Neuronal stem cell (in vitro differentiated cells): Measurements from ENCODE around the gene PIR.

Experiments used
- DNase-seq: peaks from one replicate; pipeline ENCODE4 v3.0.0-alpha.2; 2013; ENCODE audit warnings: low spot score
- H2AFZ ChIP-seq: one replicate; pipeline ENCODE4 v1.6.1; 2013; ENCODE audit warnings: mild to moderate bottlenecking, low read length, inconsistent platforms
- H2AK5ac ChIP-seq: 2 replicates; pipeline ENCODE4 v1.6.1; 2013; ENCODE audit warnings: low read depth, mild to moderate bottlenecking, inconsistent platforms, low read length, moderate library complexity, mixed read lengths
- H2BK120ac ChIP-seq: 2 replicates; pipeline ENCODE4 v1.6.1; 2013; ENCODE audit warnings: low read depth, mild to moderate bottlenecking, inconsistent platforms, low read length, moderate library complexity, mixed read lengths
- H2BK12ac ChIP-seq: one replicate; pipeline ENCODE4 v1.6.1; 2013; ENCODE audit warnings: low read length, inconsistent platforms
- H2BK15ac ChIP-seq: 2 replicates; pipeline ENCODE4 v1.6.1; 2013; ENCODE audit warnings: mild to moderate bottlenecking, low read length, inconsistent platforms, mixed read lengths
- H2BK5ac ChIP-seq: one replicate; pipeline ENCODE4 v1.6.1; 2013; ENCODE audit warnings: inconsistent platforms, mild to moderate bottlenecking, low read length, moderate library complexity
- H3K14ac ChIP-seq: one replicate; pipeline ENCODE4 v1.6.1; 2013; ENCODE audit warnings: low read length, inconsistent platforms
- H3K18ac ChIP-seq: 2 replicates; pipeline ENCODE4 v1.6.1; 2013; ENCODE audit warnings: low read length, inconsistent platforms
- H3K23ac ChIP-seq: 2 replicates; pipeline ENCODE4 v1.6.1; 2013; ENCODE audit warnings: low read depth, mild to moderate bottlenecking, mixed read lengths, low read length, inconsistent platforms; ENCODE audit not compliant: poor library complexity
- H3K27ac ChIP-seq: replicated peaks from 3 replicates; pipeline ENCODE4 v1.5.1; 2013; ENCODE audit warnings: low read length, inconsistent platforms
- H3K27me3 ChIP-seq, 3 experiments: 2 replicates each; pipeline ENCODE4 v1.6.1; 2013; ENCODE audit warnings: low read length in 3 of 3, mild to moderate bottlenecking in 2 of 3, inconsistent platforms in 1 of 3, low read depth in 1 of 3, mixed read lengths in 1 of 3, moderate library complexity in 1 of 3; ENCODE audit not compliant: control insufficient read depth in 3 of 3, insufficient read depth in 3 of 3
- H3K36me3 ChIP-seq, 2 donors: replicated peaks in 1 of 2; 2 replicates each; pipeline ENCODE4 v1.6.1; 2013; ENCODE audit warnings: low read length in 2 of 2; ENCODE audit not compliant: control insufficient read depth in 2 of 2, insufficient read depth in 2 of 2
- H3K4ac ChIP-seq: 2 replicates; pipeline ENCODE4 v1.6.1; 2013; ENCODE audit warnings: inconsistent platforms, mild to moderate bottlenecking, low read length, moderate library complexity
- H3K4me1 ChIP-seq, 2 donors: 1 replicate in 1 of 2; 2 replicates in 1 of 2; pipeline ENCODE4 v1.6.1; 2013; ENCODE audit warnings: low read length in 2 of 2, low read depth in 1 of 2; ENCODE audit not compliant: control insufficient read depth in 2 of 2, insufficient read depth in 1 of 2
- H3K4me2 ChIP-seq: one replicate; pipeline ENCODE4 v1.6.1; 2013; ENCODE audit warnings: mild to moderate bottlenecking, low read length, inconsistent platforms; ENCODE audit not compliant: insufficient read depth, poor library complexity, severe bottlenecking
- H3K4me3 ChIP-seq, 2 donors: 2 replicates each; pipeline ENCODE4 v1.5.1; 2013; ENCODE audit warnings: low read length in 2 of 2, mild to moderate bottlenecking in 2 of 2, inconsistent platforms in 1 of 2, moderate library complexity in 1 of 2
- H3K79me1 ChIP-seq: one replicate; pipeline ENCODE4 v1.6.1; 2013; ENCODE audit warnings: low read depth, mild to moderate bottlenecking, inconsistent platforms, low read length, moderate library complexity
- H3K9ac ChIP-seq: one replicate; pipeline ENCODE4 v1.6.1; 2013; ENCODE audit warnings: mild to moderate bottlenecking, low read depth, low read length, inconsistent platforms; ENCODE audit not compliant: poor library complexity
- H3K9me3 ChIP-seq, 2 donors: replicated peaks in 1 of 2; 2 replicates each; pipeline versions ENCODE3 to v1.6.1; 2013; ENCODE audit warnings: low read length in 2 of 2, mild to moderate bottlenecking in 2 of 2, inconsistent platforms in 1 of 2, low read depth in 1 of 2, mixed read lengths in 1 of 2, moderate library complexity in 1 of 2; ENCODE audit not compliant: control insufficient read depth in 2 of 2, insufficient read depth in 1 of 2
- H4K8ac ChIP-seq: one replicate; pipeline ENCODE4 v1.6.1; 2013; ENCODE audit warnings: low read depth, mild to moderate bottlenecking, inconsistent platforms, low read length, moderate library complexity
- H4K91ac ChIP-seq: one replicate; pipeline ENCODE4 v1.6.1; 2013; ENCODE audit warnings: low read length, low read depth, mild to moderate bottlenecking, inconsistent platforms; ENCODE audit not compliant: poor library complexity
- WGBS, 2 donors: extraction: QIAGEN DNeasy Blood & Tissue Kit; methylation state at CpG; one replicate each; pipeline ENCODE4 v1.1.7; 2013; ENCODE audit warnings: missing lambda C conversion rate in 2 of 2, mixed read lengths in 1 of 2; ENCODE audit not compliant: insufficient read length in 2 of 2, insufficient replicate concordance in 1 of 2; ENCODE audit errors: extremely low coverage in 2 of 2; 5-methylcytosine and 5-hydroxymethylcytosine counted together

The PIR gene

DNA sequence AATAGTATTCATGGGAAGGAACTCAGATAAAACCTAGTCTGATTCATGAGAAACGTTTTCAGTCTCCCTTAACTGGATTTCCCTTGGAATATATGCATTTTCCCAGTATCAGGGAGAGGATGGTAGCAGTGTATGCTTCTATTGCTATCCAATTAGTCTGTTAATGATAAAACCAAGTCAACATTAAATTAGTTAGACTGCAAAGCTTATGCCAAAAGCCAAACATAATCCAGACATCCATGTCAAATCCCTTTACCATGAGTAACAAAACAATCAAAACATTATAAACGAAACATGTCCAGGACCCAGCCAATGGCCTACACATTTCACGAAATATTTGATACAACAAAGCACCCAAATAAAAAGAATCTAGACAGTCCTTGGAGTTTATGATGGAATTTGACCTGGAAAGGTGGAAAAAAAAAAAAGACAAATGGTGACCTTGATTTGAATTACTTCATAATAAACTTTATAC is 74.4 kb downstream of the PIR start:
- Histone ChIP-seq H3K4me1 (peaks cover 0 to under 1% of the 10 kb centered on the region in 2 donors), H3K23ac (no peak overlapping the region), H2AK5ac (no peak overlapping the region), H3K9ac (no peak overlapping the region), H4K8ac (no peak overlapping the region), H3K36me3 (no peaks in the 10 kb centered on the region), H2BK12ac (no peak overlapping the region), H3K4me3 (no peak overlapping the region), H3K4me2 (no peak overlapping the region), H2BK15ac (no peak overlapping the region), H2BK5ac (no peak overlapping the region), H4K91ac (no peak overlapping the region), H3K79me1 (no peaks in the 10 kb centered on the region), H3K18ac (no peak overlapping the region), H2AFZ (no peak overlapping the region), H3K14ac (no peak overlapping the region), H2BK120ac (no peak overlapping the region), H3K27me3 (no peaks in the 10 kb centered on the region), H3K4ac (no peak overlapping the region), H3K9me3 (peaks cover 1 to 16% of the 10 kb centered on the region in 2 donors), H3K27ac (no peak overlapping the region)
- no CpG with 5 or more reads among the region's 3 CpGs for WGBS, 2 donors
- no peak for DNase-seq

DNA sequence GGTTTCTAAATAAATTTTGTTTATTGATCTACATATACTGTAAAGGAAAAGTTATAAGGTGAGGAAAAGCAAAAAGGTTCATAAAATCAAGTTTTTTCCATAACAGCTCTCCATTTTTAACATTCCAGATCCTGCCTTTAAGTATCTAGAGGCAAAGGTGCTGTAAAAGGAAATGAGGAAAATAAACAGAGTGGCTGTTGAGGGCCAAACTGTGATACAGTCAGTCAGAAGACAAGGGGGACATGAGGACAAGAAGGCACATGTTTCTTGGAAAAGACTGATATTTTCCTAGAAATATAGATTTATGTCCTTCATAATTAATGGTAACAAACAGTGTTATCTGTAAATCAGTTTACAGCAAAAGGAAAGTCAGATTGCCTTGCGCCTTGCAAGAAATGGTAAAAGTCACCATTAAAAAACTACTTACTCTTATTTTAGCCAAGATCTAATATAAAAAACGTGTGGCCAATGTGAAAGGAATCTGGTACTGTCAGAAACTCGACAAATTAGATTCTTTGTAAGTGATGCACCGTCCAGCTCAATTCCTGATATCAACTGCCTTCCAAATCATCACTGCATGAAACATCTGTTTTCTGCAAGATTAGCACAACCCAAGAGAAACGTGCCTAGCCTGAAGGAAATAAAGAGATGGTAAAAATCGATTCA is 75.0 kb downstream of the PIR start:
- Histone ChIP-seq H4K8ac (no peak overlapping the region), H3K9me3 (peaks cover 1 to 16% of the 10 kb centered on the region in 2 donors), H3K9ac (no peak overlapping the region), H3K23ac (no peak overlapping the region), H2BK5ac (no peak overlapping the region), H3K36me3 (no peaks in the 10 kb centered on the region), H3K18ac (no peak overlapping the region), H3K4me1 (peaks cover 0 to 6% of the 10 kb centered on the region in 2 donors), H3K4me3 (no peak overlapping the region), H3K4ac (no peak overlapping the region), H4K91ac (no peak overlapping the region), H3K27me3 (no peaks in the 10 kb centered on the region), H3K27ac (no peak overlapping the region), H2BK15ac (no peak overlapping the region), H2AFZ (no peak overlapping the region), H3K79me1 (no peaks in the 10 kb centered on the region), H3K14ac (no peak overlapping the region), H2BK12ac (no peak overlapping the region), H2AK5ac (no peak overlapping the region), H3K4me2 (no peak overlapping the region), H2BK120ac (no peak overlapping the region)
- DNase-seq: no peak
- WGBS, 2 donors: no CpG with 5 or more reads among the region's 6 CpGs

DNA sequence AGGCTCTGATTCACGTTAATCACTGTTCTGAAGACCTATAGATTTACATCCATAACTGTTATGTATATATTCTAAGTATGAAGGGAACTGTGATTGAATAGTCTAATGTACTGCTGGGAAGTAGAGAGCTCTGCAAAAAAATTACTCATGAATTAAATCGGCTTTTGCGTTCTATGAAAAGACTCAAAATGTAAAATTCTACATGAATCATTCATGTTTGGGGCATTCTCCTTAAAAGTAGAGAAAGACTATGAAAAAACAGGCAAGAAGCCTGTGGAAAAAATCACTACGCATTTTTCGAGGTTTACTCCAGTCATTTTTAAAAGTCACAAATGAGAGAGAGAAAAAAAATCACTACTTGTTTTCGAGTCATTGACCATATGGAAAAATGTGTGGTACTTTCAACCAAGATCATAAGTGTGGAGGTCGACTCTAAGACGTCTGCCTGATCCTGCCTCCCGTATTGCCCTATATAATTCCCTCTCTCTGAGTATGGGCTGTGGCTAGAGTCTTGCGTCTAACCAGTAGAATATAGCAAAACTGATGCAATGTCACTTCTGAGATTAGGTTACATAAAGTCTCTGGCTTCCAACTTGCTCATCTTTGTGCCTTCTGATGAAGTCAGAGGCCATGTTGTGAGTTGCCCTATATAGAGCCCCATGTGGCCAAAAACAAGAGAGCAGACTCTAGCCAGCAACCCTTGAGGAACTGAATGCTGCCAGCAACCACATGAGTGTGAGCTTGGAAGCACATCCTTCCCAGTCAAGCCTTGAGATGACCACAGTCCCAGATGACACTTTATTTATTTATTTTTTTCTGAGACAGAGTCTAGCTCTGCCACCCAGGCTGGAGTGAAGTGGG is 76.8 kb downstream of the PIR start:
- Histone ChIP-seq H3K79me1 (no peaks in the 10 kb centered on the region), H4K8ac (no peak overlapping the region), H3K4ac (no peak overlapping the region), H3K27ac (no peak overlapping the region), H3K27me3 (no peaks in the 10 kb centered on the region), H2BK120ac (no peak overlapping the region), H2BK12ac (no peak overlapping the region), H3K4me2 (no peak overlapping the region), H2AFZ (no peak overlapping the region), H3K4me1 (peaks cover 4 to 14% of the 10 kb centered on the region in 2 donors), H2BK15ac (no peak overlapping the region), H2AK5ac (no peak overlapping the region), H3K36me3 (no peaks in the 10 kb centered on the region), H3K9ac (no peak overlapping the region), H3K23ac (no peak overlapping the region), H3K9me3 (peaks cover 1 to 13% of the 10 kb centered on the region in 2 donors), H2BK5ac (no peak overlapping the region), H4K91ac (no peak overlapping the region), H3K14ac (no peak overlapping the region), H3K4me3 (no peak overlapping the region), H3K18ac (no peak overlapping the region)
- DNase-seq: no peak
- no CpG with 5 or more reads among the region's 10 CpGs for WGBS, 2 donors

- H2AK5ac ChIP-seq: no peak overlapping the region
- peak overlapping the region; percentile 69 for H3K27ac ChIP-seq
- H3K4me2 ChIP-seq: no peak overlapping the region
- no CpG with 5 or more reads among the region's 6 CpGs for WGBS, 2 donors
- H2BK120ac ChIP-seq: no peak overlapping the region
- H2BK5ac ChIP-seq: no peak overlapping the region
- H2BK15ac ChIP-seq: no peak overlapping the region
- H3K18ac ChIP-seq: no peak overlapping the region
- peaks cover 1 to 13% of the 10 kb centered on the region in 2 donors for H3K9me3 ChIP-seq
- no peak overlapping the region for H4K8ac ChIP-seq
- no peak overlapping the region for H3K4me3 ChIP-seq
- H2AFZ ChIP-seq: no peak overlapping the region
- no peaks in the 10 kb centered on the region for H3K36me3 ChIP-seq
- H3K4me1 ChIP-seq: peaks cover 5 to 20% of the 10 kb centered on the region in 2 donors
- no peaks in the 10 kb centered on the region for H3K79me1 ChIP-seq
- no peak overlapping the region for H3K9ac ChIP-seq
- no peak overlapping the region for H2BK12ac ChIP-seq
- H3K14ac ChIP-seq: no peak overlapping the region
- H3K23ac ChIP-seq: no peak overlapping the region
- H3K4ac ChIP-seq: no peak overlapping the region
- peak; percentile 15 for DNase-seq
- H3K27me3 ChIP-seq: no peaks in the 10 kb centered on the region
- H4K91ac ChIP-seq: no peak overlapping the region
Observed at GRCh38 chrX:15413101-15413500, 80.0 kb downstream of the PIR start.
